Measurements from ENCODE around the gene IQSEC1.

DNA sequence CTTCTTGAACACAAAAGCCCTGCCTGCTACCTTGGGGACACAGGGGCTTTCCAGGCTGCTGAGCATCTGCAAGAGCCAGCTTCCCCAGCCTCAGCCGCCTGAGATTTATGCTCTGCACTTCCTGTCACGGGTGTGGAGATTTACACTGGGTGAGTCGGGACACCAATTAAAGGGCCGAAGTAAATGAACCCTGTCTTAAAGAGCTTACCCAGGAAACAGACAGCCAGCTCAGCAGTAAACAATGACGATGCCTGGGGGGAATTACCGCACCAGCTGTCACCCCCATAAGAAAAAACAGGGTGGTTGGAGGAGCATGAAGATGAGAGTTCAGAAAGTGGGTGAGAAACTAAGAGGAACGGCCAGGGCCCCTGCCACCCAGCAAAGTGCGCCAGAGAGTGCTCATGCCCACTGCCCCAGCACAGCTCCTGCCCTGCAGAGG, 37.5 kb upstream of the IQSEC1 start:
- TF ChIP-seq POLR2A (IDR thresholded peaks at IDR 0.05; ENCODE audit: low read depth, low read length): no peak
- TF ChIP-seq POLR2AphosphoS5 (IDR thresholded peaks at IDR 0.05; ENCODE audit: low read depth, low read length): no peak
- TF ChIP-seq TAF1 (IDR thresholded peaks at IDR 0.05; ENCODE audit: borderline replicate concordance, low read depth, low read length): no peak

All from GM12892 (cell line).